HG02798 (cell line): ENCODE results near the gene CLIC6.
"Not testable (repeated sequence)": the region's sequence is repeated elsewhere in the genome, so short reads cannot be mapped to it uniquely, and the experiment has no call there.

Experiments
- ATAC-seq: cut with Tn5 transposase; IDR thresholded peaks from one replicate; pipeline ENCODE4 v1.9.1; 2021; ENCODE audit warnings: mild to moderate bottlenecking; ENCODE audit not compliant: unreplicated experiment, poor library complexity

CLIC6 gene

DNA sequence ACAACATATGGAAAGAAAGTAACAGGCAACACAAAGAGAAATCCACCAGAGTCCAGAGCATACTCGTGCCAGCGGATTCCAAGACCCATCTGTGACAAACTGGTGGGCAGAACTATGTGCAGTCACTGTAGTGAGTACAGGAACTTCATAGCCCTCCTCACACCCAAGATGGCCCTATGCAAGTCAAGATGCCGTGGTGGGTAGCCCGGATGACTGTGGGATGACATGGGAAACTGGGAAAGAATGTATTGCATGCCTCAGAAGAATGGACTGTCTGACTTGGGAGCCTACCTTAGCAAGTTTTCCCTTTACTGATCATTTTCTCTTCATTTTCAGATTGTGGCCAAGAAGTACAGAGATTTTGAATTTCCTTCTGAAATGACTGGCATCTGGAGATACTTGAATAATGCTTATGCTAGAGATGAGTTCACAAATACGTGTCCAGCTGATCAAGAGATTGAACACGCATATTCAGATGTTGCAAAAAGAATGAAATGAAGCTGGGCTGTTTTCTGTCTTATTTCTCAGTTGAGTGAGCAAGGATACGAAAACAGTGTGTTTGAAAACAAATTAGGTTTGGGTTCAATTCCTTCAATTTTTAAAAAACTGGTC is 47.3 kb downstream of the CLIC6 start:
- ATAC-seq, result no peak

DNA sequence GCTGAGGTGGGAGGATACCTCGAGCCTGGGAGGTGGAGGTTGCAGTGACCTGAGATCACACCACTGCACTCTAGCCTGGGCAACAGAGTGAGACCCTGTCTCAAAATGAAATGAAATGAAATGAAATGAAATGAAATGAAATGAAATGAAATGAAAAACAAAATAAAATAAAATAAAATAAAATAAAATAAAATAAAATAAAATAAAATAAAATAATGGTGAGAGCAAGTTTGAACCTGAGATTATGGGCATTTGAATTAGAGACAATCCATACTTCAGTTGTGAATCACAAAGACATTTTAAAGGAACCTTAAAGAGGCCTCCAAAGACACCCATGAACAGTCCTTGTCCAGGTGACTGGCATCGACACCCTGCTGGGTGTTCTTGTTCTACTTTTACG is 49.7 kb downstream of the CLIC6 start:
- ATAC-seq, result not testable (repeated sequence)

DNA sequence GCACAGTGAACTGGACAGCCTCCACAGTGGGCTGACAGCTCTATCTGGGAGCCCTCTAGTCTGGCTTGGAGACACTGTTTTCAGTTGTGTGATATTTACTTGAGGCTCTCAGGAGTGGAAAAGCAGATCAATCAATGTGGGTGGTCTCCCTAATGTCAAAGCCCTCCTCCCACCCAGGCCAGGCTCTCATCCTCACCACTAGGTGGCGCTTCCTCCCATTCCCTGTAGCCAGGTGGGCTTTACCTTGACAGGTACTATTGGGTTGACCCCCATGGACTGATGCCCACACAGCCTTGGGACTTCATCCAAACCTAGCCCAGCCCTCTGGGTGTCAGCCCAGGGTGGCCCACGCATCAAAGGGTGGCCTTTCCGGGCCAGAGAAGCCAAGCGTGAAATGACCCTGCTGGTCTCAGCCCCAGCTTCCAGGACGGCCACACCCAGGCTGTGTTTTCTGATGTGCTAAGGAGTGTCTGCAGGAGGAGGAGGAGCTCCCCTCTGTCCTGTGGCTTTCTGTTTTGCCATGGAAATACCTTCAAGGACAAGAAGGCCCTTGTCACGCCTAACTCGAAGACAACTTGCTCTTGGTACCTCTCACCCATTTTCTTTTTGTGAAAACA is 54.0 kb downstream of the CLIC6 start:
- ATAC-seq, result no peak

DNA sequence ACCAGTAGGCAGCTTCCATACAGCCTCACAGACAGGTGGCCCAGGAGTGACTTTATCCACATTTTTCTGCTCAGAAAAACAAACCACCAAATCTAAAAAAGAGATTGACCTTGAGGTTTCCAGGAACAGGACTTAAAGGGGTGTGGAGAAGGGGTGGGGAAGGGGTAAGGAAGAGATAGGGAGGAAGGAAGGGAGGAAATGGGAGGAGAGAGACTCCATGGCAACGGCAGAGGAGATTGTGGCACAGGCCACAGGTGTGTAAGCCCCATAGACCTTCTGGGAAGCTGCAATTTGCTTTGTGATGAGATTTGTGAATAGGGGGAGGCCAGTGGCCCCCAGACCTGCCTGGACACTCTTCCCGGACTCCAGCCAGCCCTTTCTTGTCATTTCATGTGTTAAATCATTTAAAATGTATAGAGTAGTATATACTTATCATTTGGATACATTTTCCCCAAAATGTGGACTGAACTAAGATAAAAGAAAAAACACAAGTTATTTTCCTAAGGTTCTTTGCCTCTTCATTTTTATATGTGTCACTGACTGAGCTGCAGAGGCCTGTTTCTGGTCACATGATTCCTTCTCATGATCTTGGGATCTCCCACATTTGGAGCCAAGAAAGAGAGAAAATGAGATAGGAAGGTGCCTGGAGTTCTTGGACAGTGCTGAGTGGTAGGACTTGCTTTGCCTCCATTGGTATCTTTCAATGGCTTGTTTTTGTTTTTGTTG is 55.5 kb downstream of the CLIC6 start:
- ATAC-seq, result no peak

DNA sequence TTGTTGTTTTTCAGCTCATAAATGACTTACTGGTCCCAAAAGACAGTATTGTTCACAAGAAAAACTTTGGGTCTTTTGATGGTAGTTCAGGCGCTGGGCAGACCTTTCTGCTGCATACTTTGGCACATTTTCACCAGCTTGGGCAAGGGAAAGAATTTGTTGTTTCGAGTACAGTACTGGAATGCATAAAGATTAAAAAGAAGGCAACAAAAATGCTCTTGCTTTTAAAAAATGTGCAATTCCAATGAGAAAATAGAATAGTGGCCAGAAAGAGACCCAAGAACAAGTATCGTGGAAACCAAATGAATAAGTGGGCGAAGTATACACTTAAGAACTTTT is 56.0 kb downstream of the CLIC6 start:
- no peak for ATAC-seq

DNA sequence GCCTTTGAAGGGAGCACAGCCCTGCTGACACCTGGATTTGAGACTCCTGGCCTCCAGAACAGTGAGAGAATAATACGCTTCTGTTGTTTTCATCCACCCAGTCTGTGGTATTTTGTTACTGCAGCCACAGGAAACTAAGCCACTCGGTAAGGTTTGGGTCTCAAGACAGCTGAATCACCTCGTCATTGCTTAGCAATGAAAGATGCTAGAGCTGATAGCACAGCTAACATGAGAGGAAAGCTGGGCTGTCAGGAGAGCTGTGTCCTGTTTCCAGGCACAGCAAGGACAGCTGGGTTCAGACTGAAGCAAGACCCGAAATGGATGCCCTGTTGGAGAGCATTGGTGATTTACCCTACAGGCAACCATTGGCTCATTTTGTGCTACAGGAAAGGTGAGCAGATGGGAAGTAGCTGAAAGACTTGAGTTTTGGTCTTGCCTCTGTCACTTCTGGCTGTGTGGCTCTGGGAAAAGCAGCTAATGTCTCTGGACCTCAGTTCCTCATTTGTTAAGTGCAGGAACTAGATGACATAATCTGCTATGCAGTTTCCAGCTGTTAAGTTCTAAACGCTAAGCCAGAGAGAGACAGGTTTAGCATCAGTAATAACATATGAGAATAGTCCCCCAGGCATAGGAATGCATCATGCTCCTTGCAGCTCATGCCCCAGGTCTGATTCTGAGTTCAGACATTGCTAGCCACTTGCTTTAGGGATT is 58.0 kb downstream of the CLIC6 start:
- no peak for ATAC-seq

DNA sequence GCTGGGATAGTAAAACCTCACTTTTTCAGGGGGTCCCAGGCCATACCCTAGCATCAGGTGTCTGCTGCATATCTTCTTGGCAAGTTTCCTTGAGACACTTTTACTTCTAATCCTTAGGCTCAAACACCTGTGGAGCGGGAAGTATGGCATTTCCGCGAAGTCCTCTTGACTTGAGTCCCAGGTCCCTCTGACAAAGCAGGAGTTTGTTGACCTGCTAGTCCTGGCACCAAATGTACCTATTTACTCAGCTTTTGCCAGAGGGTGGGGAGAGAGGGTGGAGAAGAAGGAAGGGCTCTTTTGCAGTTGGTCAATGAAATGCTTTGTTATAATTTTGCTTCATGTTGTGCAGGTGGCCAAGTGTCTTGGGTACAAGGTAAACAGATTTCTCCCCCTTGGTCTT is 59.7 kb downstream of the CLIC6 start:
- ATAC-seq, result no peak

DNA sequence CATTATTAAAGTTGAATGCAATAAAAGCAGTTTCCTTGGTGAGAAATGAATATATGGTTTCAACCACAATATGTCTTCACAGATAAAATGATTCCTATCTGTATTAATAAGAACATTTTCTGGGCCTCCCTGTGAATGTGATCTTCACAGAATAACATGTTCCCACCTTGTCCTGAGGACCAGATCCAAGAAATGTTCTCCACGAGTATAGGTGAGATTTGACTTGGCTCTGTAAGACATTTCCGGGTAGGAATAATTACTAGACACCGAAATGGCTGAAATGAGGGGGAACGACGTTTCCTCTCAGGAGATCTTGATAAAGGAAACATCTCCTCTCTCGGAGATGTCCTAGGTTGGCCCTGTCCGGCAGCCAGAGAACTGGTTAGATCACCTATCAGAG is 61.4 kb downstream of the CLIC6 start:
- no peak for ATAC-seq

DNA sequence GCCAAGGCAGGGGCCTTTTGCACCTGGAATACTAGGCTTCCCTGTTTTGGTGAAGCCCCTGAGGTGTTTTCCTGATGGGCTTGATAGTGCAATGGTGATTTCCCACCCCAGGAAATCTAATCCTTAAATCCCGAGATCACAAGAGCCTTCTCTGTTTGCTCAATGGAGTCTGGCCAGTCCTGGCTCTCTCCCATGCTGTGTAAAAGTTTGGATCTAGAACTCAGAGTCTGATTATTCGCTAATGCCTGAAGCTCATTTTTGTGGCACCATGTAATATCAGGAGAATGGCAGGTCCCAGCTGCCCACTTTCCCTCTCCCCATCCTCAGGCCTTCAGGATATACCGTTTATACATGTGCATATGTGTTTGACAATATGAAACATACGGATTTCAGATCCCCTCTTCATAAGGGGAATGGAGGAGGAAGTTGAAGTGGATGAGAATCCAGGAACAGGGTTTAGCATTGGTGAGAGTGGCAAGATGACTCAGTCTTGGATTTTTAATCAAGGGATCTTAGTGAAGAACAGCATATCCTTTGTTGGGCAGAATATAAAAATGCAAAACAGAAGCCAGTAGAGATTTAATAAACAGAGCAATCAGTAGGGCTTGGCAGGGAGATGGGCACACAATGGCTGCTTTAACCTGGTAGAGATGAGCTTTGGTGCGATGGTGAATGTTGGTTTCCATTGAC is 62.1 kb downstream of the CLIC6 start:
- ATAC-seq, result no peak

DNA sequence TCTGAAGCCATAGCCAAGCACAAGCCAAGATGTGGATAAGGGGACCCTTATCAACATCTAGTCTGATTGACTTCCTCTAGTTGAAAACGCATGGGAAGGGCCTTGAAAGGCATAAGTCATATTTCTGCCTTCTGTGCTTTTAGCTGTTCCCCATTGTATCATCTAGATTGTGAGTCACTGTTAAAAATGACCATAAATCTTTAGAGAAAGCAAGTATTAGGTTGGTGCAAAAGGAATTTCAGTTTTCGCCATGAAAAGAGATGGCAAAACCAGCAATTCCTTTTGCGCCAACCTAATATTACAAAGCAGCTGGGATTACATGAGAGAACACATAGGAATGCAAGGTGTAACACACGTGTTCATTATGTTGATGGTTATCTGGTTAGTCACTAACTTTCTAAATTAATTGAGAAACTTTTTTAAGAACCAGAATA is 63.6 kb downstream of the CLIC6 start:
- ATAC-seq, result no peak

DNA sequence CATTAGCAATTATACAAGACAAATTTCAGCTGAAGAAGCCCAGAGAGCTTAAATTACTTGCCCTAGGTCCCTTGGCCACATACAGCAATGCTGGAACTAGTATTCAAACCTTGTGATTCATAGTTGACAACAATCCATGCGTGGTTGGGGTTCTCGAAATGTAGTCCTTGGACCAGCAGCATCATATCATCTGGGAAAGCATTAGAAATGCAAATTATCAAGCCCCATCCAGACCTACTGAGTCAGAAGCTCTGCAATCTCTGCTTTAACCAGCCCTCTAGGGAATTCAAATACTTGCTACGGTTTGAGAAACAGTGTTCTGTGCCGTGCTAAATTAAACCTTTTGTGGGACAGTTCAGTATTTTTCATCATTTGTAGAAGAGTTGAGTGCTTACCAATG is 65.1 kb downstream of the CLIC6 start:
- no peak for ATAC-seq

DNA sequence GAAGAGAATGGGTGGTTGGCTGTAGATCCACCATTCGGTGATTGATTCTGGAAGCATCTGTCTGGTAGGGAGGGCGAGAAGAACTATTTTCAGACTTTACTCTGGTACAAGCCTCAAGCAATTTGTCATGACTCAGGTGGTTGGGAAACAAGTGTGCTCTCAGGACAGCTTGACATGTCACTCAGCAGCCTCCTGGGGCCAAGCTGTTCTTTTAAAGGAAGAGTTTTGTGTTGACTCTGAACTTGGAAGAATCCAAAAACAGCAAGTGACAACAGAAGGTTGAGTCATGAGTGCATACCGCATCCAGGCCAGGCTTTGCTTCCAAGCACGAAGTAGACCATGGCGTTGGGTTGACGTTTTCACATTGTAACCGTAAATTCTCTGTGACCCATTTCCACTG is 65.9 kb downstream of the CLIC6 start:
- ATAC-seq, result no peak

DNA sequence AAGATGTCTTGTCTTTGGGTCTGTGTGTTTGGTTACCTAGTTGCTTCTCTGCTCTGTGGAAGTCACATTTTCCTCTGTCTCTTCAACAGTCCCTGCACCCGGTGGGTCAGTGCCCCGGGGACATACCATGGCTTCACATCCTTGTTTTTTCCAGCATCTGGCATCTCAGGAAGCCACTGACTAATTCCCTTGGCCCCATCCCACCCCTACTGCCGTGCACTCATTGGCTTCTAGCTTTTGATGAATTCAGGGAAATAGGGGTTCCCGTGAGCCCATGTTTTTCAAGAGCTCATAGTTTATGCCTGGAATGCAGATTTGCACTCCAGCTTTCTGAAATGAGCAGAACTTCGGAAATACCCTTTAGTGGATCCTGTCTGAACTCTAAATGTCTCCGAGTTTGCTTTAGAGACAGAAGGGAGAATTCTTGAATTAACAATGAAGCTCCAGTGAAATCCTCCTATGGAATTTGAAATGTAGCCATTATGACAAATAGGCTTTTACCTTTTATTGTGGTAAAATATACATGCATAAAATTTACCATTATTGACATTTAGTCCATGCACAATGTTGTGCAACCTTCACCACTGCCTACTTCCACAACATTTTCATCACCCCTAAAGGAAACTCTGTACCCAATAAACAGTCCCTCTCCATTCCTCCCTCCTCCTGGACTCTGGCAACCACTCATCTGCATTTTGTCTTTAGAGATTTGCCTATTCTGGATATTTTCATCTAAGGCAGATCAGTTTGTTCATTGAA is 67.5 kb downstream of the CLIC6 start:
- ATAC-seq, result no peak

DNA sequence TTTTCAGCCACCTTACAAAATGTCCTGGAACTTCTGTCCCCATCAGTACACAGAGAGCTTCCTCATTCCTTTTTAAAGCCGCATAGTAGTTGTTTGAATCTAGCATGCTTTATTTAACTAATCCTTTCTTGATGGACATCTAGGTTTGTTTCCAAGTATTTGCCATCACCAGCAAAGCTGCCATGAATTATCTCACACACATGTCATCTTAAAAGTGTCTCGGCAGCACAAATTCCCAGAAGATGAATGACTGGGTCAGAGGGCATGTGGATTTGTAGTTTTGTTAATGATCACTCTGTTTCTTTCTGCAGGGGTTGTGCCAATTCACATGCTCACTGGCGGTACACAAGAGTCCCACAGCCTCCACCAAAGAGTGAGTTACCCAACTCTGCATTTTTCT is 68.3 kb downstream of the CLIC6 start:
- ATAC-seq, result no peak

DNA sequence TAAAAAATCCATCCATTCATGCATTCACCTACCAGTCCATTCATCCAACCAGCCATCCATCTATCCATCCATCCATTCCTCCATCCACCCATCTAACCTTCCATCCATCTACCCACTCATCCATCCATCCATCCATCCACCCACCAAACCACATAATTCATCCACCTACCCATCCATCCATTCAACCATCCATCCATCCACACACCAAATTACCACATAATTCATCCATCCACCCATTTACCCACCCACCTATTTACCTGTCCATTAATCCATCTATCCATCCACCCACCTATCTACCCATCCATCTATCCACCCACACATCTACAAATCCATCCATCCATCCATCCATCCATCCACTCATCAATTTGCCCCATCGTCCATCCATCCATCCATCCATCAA is 71.4 kb downstream of the CLIC6 start:
- ATAC-seq, result no peak

DNA sequence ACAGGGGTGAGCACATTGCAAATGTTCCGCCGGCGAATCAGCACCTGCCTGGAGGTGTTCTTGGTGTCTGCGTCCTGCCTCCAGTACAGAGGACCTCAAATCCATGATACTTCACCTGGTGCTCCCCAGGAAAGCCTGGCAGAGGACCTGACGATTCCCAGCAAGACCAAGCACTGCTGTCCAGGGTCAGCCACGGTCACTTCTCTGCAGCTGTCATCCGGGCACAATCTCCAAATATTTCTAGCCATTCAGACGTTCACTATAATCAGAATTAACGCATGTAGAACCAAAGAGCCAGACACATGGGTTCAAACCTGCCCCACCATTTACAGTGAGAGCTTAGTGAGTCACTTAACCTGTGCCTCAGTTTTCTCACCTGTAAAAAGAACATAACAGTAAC is 74.5 kb downstream of the CLIC6 start:
- no peak for ATAC-seq

DNA sequence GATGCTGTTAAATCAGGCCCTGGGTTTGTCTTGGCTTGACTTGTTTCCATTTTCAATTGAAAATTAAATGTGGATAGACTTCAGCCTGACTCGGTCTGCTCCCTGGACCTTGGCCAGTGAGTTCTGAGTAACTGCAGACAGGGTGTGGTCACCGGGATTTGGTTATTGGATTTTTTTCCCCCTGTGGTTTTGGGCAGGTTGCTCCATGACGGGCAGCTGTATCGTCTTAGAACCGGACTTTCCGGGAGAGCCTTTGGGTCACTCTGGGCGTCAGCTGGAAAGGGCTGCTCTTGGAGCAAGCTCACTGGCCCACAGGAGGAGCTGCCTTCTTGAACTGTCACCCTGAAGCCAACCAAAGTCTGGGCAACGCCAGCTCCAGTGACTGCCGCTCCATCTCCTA is 75.0 kb downstream of the CLIC6 start:
- no peak for ATAC-seq

DNA sequence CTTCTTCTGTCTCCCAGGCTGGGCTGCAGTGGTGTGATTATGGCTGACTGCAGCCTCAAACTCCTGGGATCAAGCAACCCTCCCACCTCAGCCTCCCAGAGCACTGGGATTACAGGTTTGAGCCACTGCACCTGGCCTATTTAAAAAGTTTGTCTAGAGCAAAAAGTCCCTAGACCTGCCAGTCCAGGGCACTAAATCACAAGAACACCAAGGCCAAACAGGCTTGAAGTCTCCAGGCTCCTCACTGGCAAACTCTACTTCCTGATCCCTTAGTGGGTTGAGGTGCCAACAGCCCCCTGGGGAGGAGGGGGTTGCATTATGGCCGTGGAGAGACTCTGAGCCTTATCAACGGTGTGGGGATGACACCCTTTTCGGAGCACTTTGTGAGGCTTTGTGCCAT is 76.0 kb downstream of the CLIC6 start:
- no peak for ATAC-seq

DNA sequence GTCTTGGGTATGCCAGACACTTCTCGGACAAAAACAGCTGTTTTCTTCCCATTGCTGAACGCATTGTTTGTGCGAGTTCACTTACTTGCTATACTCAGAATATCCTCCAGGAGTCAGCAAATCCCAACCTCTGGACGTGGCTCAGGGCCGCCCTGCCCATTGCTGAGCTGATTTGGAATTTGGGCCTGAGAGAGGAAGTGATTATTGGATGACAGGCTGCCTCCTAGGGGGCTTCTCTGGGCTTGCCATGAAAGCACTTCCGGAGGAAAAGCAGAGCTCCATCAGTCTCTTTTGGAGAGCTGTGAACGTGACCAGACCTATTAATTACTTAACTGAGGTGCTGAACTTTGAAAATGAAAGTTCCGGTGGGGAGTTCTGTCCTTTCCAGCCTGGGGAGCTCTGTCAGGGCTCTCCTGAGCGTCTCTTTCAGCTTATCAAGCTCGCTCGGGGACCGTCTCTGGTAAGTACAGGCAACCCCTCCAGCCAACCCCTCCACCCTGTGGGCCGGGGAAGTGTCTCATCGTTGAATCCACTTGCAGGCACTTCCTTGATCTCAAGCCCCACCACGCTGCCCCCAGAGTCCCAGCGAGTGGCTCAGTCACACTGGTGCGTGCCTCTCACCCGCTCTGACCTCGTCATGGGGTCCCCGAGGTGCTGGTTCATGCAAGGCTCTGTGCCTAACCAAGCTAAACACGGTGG is 76.9 kb downstream of the CLIC6 start:
- ATAC-seq, result peak; percentile 78

DNA sequence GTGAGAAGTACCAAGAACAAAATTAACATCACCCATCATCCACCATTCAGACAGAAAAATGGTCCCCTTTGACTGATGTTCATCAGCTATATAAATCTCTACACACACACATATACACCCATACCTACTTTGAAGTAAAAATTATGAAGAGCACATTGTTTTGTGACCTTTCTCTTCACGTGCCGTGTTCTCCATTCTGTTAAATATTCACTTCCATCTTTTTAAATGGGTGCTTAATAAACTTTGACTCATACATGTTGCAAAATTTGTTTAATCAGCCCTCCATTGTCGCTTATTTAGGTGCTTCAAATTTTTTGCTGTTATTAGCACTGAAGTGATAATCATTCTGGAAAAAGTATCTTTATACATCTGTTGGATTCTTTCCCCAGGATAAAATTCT is 80.1 kb downstream of the CLIC6 start:
- no peak for ATAC-seq
